HG03095 (cell line): Measurements from ENCODE around the gene SOWAHC.

ENCODE experiments used
- ATAC-seq: cut with Tn5 transposase; IDR thresholded peaks from one replicate; pipeline ENCODE4 v1.9.1; 2021; ENCODE audit warnings: moderate library complexity; ENCODE audit not compliant: unreplicated experiment

SOWAHC gene

DNA sequence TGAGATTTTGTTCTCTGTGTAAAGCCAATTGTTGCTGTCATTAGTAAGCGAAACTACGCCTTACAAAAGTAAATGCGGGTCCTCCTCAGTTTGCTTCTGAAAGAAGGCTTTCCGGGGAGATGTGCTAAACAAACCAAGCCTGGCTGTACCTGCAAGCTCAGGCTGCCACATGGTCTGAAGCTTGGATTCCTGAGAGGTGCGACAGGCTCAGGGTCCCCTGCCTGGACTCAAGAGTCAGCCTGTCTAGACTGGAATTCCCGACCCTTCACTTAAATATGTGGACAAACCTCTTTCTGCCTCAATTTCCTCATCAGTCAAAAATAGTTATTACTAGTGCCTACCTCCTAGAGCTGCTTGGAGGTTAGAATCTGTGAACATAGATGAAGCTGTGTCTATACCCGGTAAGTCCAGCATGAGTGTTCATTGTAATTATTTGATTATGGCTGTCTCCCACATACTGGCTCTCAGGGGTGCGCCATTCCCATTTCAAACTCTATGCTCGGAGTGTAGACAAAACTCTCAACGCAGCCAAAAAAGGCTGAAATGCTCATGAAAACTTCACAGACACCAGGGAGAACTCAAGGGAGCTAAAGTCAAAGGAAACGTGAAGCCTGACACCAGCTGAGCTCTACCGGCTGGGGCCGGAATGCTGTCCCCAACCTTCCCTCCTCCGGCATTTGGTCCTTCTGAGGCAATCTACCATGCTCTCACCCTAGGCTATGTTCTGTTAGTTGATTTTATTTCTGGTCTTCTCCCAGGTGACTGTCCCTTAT is 31.4 kb downstream of the SOWAHC start:
- ATAC-seq: no peak

DNA sequence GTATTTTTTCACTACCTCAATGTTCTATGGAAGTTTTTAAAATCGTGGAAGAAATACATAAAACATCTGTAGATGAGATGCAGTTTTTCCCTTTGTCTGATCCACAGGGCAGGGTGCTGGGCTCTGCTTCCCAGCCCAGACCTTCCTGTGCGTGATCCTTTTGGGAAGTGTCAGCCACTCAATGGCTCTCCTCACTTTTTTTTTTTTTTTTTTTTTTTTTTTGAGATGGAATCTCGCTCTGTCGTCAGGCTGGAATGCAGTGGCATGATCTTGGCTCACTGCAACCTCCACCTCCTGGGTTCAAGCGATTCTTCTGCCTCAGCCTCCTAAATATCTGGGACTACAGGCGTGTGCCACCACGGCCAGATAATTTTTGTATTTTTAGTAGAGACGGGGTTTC is 32.8 kb downstream of the SOWAHC start:
- ATAC-seq: no peak

DNA sequence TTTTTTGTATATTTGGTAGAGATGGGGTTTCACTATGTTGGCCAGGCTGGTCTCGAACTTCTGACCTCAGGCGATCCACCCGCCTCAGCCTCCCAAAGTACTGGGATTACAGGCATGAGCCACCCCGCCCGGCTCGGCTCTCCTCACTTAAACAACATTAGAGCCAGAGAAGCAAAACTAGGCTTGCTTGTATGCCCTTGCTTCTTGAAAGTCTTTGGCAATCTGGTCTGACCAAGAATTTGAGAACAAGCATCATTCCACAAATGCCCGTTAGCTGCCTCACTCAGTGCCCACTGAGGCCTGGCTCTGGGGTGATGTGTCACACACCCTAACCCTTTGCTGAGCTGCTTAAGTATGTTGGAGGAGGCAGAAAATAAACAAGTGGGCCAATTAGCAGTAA is 33.5 kb downstream of the SOWAHC start:
- no peak for ATAC-seq

DNA sequence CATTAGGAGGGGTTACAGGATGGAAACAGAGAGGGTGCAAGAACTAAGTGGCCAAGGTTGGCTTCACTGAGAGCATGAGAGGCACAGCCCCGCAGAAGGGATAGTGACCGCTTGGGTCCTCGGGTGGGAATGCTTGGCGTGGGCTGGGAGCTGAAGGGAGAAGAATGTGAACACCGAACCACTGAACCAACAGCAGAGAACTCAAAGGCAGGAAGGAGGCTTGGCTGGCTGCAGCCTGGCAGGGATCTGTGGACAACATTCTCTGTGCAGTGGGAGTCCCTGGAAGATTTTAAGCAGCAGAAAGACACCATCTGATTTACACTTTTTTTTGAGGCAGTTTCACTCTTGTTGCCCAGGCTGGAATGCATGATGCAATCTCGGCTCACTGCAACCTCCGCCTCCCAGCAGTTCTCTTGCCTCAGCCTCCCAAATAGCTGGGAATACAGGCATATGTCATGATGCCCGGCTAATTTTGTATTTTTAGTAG is 33.9 kb downstream of the SOWAHC start:
- no peak for ATAC-seq

DNA sequence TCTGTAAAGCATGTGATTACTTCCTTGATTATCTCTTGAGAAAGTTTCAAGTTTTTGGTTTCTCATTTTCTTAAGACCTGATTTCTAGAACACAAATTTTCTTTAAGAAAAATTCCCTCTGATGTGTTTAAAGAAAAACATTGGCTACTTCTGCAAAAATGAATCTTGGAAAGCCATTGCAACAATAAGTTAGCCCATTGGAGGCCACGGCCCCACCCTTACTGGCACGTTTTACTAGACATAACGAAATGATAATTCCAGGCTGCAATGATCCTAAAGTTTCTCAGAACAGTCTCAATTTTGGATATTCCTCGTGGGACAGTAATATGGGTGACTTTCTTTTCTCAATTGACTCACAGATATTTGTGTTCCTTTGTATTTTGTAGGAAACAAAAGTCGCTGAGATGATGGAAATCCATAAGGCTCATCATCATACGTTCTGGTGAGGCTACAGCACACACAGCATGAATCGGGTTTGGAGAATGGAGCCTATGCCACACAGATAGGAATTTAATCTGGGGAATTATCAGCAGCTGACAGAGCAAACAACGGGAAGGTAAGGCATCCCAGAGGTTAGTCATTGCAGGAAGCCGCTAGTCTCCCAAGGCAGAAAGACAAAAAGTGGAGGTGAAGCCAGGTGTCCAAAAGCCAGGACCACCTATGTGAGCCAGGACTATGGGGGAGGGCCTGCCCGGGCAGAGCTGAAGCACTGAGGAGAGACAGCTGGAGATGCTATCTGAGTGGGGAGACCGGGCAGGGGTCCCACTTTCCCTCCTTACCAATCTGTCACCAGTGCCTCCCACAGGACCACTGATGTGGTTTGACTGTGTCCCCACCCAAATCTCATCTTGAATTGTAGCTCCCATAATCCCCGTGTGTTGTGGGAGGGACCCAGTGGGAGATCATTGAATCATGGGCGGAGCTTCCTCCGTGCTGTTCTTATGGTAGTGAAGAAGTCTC is 35.9 kb downstream of the SOWAHC start:
- ATAC-seq: no peak

DNA sequence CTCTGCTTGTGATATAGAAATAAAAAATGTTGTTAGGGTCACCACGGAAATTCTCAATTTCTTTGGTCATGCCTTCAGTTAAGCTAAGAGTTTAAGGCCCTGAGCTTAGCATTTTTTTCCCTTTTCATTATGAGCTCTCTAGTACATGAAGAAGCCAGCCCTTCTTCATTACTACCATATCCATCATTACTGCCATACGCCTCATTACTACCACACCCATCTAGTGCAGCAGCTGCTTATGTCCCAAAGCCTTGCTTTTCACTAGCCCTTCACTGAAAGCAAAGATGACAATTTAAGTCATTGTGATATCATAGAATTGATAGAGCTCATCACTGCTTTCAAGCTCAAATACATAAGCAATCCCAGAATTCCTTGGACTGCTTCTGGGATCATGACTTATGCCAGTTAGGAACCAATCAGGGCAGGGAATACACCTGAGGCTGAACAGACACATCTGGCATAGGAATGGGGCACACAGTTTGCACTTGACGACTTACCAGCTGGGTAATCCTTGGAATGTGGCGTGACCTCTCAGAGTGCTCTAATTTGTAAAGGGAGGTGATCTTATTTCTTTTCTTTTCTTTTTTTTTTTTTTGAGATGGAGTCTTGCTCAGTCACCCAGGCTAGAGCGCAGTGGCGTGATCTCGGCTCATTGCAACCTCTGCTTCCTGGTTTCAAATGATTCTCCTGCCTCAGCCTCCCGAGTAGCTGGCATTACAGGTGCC is 40.3 kb downstream of the SOWAHC start:
- ATAC-seq: no peak

DNA sequence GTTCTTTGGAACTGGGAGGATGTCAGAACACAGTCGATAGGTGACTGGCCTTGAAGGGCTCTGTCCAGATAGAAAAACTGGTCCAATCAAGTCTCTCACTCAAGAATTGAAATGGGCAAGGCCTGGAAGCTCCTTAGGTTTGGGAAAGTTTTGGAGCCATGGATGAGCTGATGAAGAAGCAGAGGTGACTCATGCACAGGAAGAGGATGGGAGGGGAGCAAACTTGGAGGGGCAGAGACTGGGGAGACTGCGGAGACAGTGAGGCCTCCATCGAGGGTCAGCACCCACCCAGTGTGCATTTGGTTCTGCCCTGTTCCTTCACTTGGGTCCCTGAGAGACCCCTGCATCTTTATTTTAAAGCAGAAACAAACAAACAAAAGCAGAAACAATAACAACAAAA is 41.1 kb downstream of the SOWAHC start:
- ATAC-seq: no peak

DNA sequence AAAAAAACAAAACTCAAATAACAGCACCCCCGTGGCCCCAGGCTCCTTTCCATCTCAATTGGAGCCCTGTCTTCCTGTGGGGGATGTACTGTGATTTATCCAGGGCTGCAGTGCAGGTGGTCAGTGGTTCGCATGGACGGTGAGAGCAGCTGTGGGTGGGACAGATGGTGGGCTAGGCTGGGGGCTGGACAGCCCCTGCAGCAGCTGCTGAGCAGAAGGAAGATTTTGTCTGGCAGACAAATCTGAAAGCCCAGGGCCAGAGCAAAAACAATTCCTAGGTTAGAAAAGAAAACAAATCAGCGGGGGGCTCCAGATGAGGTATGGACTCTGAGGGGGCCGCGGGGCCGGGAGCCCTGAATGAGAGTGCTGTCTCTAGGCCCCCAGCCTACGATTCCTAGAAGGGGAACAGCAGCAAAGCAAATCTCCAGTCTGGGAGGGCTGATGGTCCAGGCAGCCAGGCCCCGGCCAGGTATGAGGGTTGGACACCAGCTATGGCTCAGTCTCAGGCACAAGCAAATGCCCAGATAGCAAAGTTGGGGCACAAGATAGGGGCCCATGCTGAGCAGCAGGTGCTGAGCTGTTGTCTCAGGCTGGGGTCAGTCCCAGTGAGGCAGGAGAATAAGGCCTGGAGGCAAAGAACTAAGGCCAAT is 45.4 kb downstream of the SOWAHC start:
- ATAC-seq: no peak

DNA sequence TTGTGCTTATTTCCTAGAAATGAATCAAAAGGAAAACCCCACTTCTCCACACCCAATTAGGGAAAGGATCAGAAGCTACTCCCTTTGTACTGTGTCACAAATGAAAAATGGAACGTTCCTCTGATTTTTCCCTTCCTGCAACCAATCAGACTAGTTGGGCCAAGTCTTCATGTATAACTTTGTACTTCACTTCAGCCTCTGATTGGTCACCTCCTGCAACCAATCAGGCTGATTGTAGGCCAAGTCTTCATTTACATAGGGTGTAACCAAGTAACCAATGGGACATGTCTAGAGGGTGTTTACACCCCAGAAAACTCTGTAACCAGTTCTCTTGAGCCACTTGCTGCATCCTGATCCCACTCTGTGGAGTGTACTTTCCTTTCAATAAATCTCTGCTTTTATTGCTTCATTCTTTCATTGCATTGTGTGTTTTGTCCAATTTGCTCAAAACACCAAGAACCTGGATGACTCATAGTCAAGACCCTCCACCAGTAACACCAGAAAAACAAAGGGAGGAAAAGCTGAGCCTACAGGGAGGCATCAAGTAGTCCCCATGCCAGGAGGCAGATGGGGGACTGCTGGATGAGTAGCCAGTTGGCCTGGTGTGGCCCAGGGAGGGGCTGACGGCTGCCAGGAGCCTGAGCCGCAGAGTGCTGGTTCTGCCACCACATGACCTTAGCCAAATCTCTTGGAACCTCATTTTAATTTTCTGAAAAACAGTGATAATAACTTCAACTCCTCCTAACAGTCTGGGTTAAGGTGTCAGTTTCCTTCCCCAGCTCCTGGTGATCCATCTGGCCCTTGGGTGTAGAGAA is 46.1 kb downstream of the SOWAHC start:
- ATAC-seq: no peak

DNA sequence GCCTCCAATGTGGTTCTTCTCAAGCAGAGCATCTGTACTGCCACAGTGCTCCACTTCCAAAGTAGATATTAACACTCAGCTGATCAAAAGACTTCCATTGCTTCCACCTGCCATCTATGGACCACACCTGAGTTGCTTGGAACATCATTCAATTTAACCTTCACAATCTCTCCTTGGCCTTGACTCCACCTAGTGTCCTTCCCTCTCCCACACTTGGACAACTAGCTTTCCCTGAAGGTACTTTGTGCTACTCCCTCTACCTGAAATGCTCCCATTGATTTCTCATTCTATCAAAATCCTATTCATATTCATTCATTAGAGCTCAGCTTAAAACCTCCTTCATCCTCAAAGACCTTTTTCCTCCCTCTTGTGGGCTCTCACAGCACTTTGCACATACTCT is 48.7 kb downstream of the SOWAHC start:
- ATAC-seq: no peak

DNA sequence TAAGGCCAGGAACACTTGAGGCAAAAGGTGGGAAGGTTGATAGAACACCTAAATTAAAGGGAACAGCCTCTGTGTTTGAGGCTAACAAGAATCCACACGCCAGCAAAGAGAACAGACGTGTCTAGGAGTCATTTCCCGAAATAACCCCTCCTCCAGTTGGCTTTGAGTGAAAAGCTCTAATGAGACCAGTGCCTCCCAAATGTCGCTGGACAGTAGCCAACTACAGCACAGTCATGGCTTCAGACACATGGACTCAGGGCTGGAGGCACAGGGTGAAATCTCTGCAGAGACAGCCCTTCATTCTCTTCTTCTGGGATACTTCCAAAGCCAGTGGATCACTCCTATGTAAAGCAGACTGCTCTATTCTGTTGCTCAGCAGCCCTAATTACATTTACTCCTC is 49.6 kb downstream of the SOWAHC start:
- ATAC-seq: no peak

DNA sequence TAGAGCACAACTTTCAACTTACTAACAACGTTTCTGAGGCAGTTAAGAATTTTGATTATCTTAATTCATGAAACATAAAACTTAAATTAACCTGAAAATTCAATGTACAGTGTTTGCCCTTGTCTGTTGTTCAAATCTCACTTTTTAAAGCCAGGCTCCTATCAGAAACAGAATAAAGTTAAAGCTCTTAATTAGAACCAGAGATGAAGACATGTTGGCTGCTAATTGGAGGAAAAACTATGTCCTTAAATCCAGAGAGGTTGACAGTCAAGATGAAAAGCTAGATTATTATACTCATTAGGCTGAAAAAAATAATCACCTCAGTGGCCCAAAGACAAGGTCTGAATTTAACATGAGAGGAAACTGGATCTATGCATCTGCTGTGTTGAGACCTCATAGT is 52.3 kb downstream of the SOWAHC start:
- no peak for ATAC-seq
